ENCODE results near the gene ABHD6.
A peak's percentile ranks its signal among the peaks of the same experiment; 100 is the strongest.
"Not testable (repeated sequence)": the region's sequence is repeated elsewhere in the genome, so short reads cannot be mapped to it uniquely, and the experiment has no call there.

Gene ABHD6

GRCh38 chr3:58285334-58285733 is 47.7 kb downstream of the ABHD6 start:
- DNase-seq: no peak

- DNase-seq: no peak
Observed at GRCh38 chr3:58287354-58287753, 49.8 kb downstream of the ABHD6 start.

- no peak for DNase-seq
Observed at GRCh38 chr3:58288011-58288728, 50.6 kb downstream of the ABHD6 start.

- not testable (repeated sequence) for DNase-seq
Observed at GRCh38 chr3:58288964-58289613, 51.5 kb downstream of the ABHD6 start.

GRCh38 chr3:58290446-58290845 is 52.9 kb downstream of the ABHD6 start:
- not testable (repeated sequence) for DNase-seq

GRCh38 chr3:58291671-58292338 is 54.2 kb downstream of the ABHD6 start:
- DNase-seq: no peak

- no peak for DNase-seq
Observed at GRCh38 chr3:58292866-58293265, 55.3 kb downstream of the ABHD6 start.

GRCh38 chr3:58293516-58293915 is 55.9 kb downstream of the ABHD6 start:
- no peak for DNase-seq

GRCh38 chr3:58296269-58296668 is 58.7 kb downstream of the ABHD6 start:
- no peak for DNase-seq

- DNase-seq: no peak
Observed at GRCh38 chr3:58296843-58297242, 59.3 kb downstream of the ABHD6 start.

- DNase-seq: no peak
Observed at GRCh38 chr3:58298190-58298589, 60.6 kb downstream of the ABHD6 start.

- no peak for DNase-seq
Observed at GRCh38 chr3:58299075-58299474, 61.5 kb downstream of the ABHD6 start.

GRCh38 chr3:58299839-58300516 is 62.4 kb downstream of the ABHD6 start:
- no peak for DNase-seq

GRCh38 chr3:58305882-58306711 is 68.5 kb downstream of the ABHD6 start, which contains the start of the genes HTD2 and RPP14:
HTD2 (plus strand) TSS chr3:58306520; CDS start chr3:58317614, 11,094 bp downstream.
RPP14 (plus strand) TSS chr3:58306245; CDS start chr3:58310330, 4,085 bp downstream.
- DNase-seq: peak; percentile 100

- peak; percentile 66 for DNase-seq
Observed at GRCh38 chr3:58307639-58308215, 70.1 kb downstream of the ABHD6 start.

- DNase-seq: peak; percentile 28
Observed at GRCh38 chr3:58308728-58309127, 71.1 kb downstream of the ABHD6 start.

GRCh38 chr3:58317811-58318210 is 80.2 kb downstream of the ABHD6 start:
- no peak for DNase-seq

GRCh38 chr3:58321791-58322190 is 84.2 kb downstream of the ABHD6 start:
- DNase-seq: no peak

- DNase-seq: no peak
Observed at GRCh38 chr3:58322793-58323192, 85.2 kb downstream of the ABHD6 start.

- no peak for DNase-seq
Observed at GRCh38 chr3:58323529-58324390, 86.2 kb downstream of the ABHD6 start.

All from activated effector memory CD4-positive, alpha-beta T cell treated with anti-CD3 and anti-CD28 coated beads, Interleukin-2, amount 50 U/mL, for 16 hours (primary cell).